Mesenchymal stem cell (in vitro differentiated cells and primary cell): ENCODE data around the gene ZC3H7B.

Source experiments
- DNase-seq: peaks from one replicate; pipeline ENCODE4 v3.0.0-alpha.2; 2013
- H2AFZ ChIP-seq: one replicate; pipeline ENCODE4 v1.6.1; 2013; ENCODE audit warnings: low read depth, mild to moderate bottlenecking, control low read depth, inconsistent platforms, low read length, moderate library complexity
- H2AK5ac ChIP-seq: 2 replicates; pipeline ENCODE4 v1.6.1; 2013; ENCODE audit warnings: low read length, moderate library complexity, mild to moderate bottlenecking, inconsistent platforms; ENCODE audit not compliant: severe bottlenecking
- H2BK120ac ChIP-seq: one replicate; pipeline ENCODE4 v1.6.1; 2013; ENCODE audit warnings: low read depth, mild to moderate bottlenecking, inconsistent platforms, low read length, moderate library complexity
- H2BK12ac ChIP-seq, 2 experiments: one replicate each; pipeline ENCODE4 v1.6.1; 2013; ENCODE audit warnings: inconsistent platforms in 2 of 2, low read length in 2 of 2, mild to moderate bottlenecking in 2 of 2, moderate library complexity in 2 of 2, control low read depth in 1 of 2
- H2BK15ac ChIP-seq: one replicate; pipeline ENCODE4 v1.6.1; 2013; ENCODE audit warnings: mild to moderate bottlenecking, low read depth, inconsistent platforms; ENCODE audit not compliant: poor library complexity, severe bottlenecking
- H2BK5ac ChIP-seq: 2 replicates; pipeline ENCODE4 v1.6.1; 2013; ENCODE audit warnings: low read depth, mild to moderate bottlenecking, low read length, control low read depth, inconsistent platforms; ENCODE audit not compliant: poor library complexity, severe bottlenecking
- H3K14ac ChIP-seq, 2 experiments: one replicate each; pipeline ENCODE4 v1.6.1; 2013; ENCODE audit warnings: inconsistent platforms in 2 of 2, low read length in 2 of 2, control low read depth in 1 of 2, mild to moderate bottlenecking in 1 of 2, moderate library complexity in 1 of 2
- H3K18ac ChIP-seq, 2 experiments: one replicate each; pipeline ENCODE4 v1.6.1; 2013; ENCODE audit warnings: inconsistent platforms in 2 of 2, low read length in 2 of 2, control low read depth in 1 of 2, low read depth in 1 of 2, mild to moderate bottlenecking in 1 of 2
- H3K23ac ChIP-seq, 2 experiments: one replicate each; pipeline ENCODE4 v1.6.1; 2013; ENCODE audit warnings: inconsistent platforms in 2 of 2, low read length in 2 of 2, mild to moderate bottlenecking in 2 of 2, moderate library complexity in 2 of 2, control low read depth in 1 of 2
- H3K27ac ChIP-seq: 2 replicates; pipeline ENCODE4 v1.5.1; 2013; ENCODE audit warnings: mild to moderate bottlenecking, moderate library complexity, low read length, control low read depth, inconsistent platforms; ENCODE audit not compliant: poor library complexity, severe bottlenecking
- H3K27me3 ChIP-seq, 2 experiments: 2 replicates each; pipeline versions ENCODE4 v1.6.1 to v1.7.0; 2013; ENCODE audit warnings: low read length in 2 of 2, mild to moderate bottlenecking in 2 of 2, moderate library complexity in 2 of 2, control low read depth in 1 of 2, inconsistent platforms in 1 of 2; ENCODE audit not compliant: control insufficient read depth in 1 of 2, insufficient read depth in 1 of 2
- H3K36me3 ChIP-seq, 2 experiments: 2 replicates each; pipeline versions ENCODE4 v1.6.1 to v1.7.0; 2013; ENCODE audit warnings: low read length in 2 of 2, control low read depth in 1 of 2, inconsistent platforms in 1 of 2, low read depth in 1 of 2, mild to moderate bottlenecking in 1 of 2; ENCODE audit not compliant: insufficient read depth in 2 of 2, control insufficient read depth in 1 of 2
- H3K4ac ChIP-seq, 2 experiments: one replicate each; pipeline ENCODE4 v1.6.1; 2013; ENCODE audit warnings: inconsistent platforms in 2 of 2, low read length in 2 of 2, mild to moderate bottlenecking in 2 of 2, moderate library complexity in 2 of 2, control low read depth in 1 of 2, low read depth in 1 of 2
- H3K4me1 ChIP-seq: 2 replicates; pipeline ENCODE4 v1.6.1; 2013; ENCODE audit warnings: low read depth, low read length, control low read depth; ENCODE audit not compliant: control insufficient read depth, insufficient read depth
- H3K4me2 ChIP-seq: 2 replicates; pipeline ENCODE4 v1.6.1; 2013; ENCODE audit warnings: low read length, mild to moderate bottlenecking, inconsistent platforms; ENCODE audit not compliant: poor library complexity, severe bottlenecking
- H3K4me3 ChIP-seq, 2 experiments: 2 replicates each; pipeline versions ENCODE4 v1.5.1 to v1.7.0; 2013; ENCODE audit warnings: low read length in 2 of 2, mild to moderate bottlenecking in 2 of 2, control low read depth in 1 of 2, low read depth in 1 of 2; ENCODE audit not compliant: insufficient read depth in 1 of 2
- H3K79me1 ChIP-seq: replicated peaks from 2 replicates; pipeline ENCODE4 v1.6.1; 2013; ENCODE audit warnings: mild to moderate bottlenecking, control low read depth, low read length, inconsistent platforms; ENCODE audit not compliant: poor library complexity, severe bottlenecking
- H3K9ac ChIP-seq: 2 replicates; pipeline ENCODE4 v1.7.0; 2013; ENCODE audit warnings: mild to moderate bottlenecking, low read length, moderate library complexity
- H3K9me3 ChIP-seq: 2 replicates; pipeline ENCODE4 v1.7.0; 2013; ENCODE audit warnings: mild to moderate bottlenecking, low read length; ENCODE audit not compliant: control insufficient read depth
- H4K8ac ChIP-seq: one replicate; pipeline ENCODE4 v1.6.1; 2013; ENCODE audit warnings: inconsistent platforms, mild to moderate bottlenecking, low read length, moderate library complexity
- H4K91ac ChIP-seq: one replicate; pipeline ENCODE4 v1.6.1; 2013; ENCODE audit warnings: mild to moderate bottlenecking, low read length, inconsistent platforms
- WGBS: methylation state at CpG from one replicate; pipeline ENCODE4 v1.1.7; 2013; ENCODE audit warnings: mixed read lengths; 5-methylcytosine and 5-hydroxymethylcytosine counted together

ZC3H7B gene

DNA sequence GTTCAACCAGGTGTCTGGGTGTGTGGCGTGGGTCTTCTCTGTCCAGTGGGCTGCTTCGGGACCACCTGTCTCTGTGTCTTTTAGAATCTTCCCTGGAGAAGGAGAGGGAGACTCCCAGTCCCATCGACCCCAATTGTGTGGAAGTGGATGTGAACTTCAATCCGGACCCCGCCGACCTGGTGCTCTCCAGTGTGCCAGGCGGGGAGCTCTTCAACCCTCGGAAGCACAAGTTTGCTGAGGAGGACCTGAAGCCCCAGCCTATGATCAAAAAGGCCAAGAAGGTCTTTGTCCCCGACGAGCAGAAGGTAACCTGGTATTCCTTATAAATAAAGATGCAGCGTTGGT lies 92.7 kb downstream of the ZC3H7B start:
- Histone ChIP-seq H3K18ac (no peak overlapping the region), H2AK5ac (no peak overlapping the region), H3K36me3 (peaks cover 55 to 72% of the 10 kb centered on the region in 2 experiments), H3K4me2 (no peak overlapping the region), H3K27me3 (no peaks in the 10 kb centered on the region), H2BK15ac (no peak overlapping the region), H3K23ac (no peak overlapping the region), H2BK120ac (no peak overlapping the region), H3K9ac (peak overlapping the region; percentile 42), H3K79me1 (peaks cover 2% of the 10 kb centered on the region), H4K8ac (no peak overlapping the region), H4K91ac (no peak overlapping the region), H3K9me3 (no peaks in the 10 kb centered on the region), H3K4ac (no peak overlapping the region), H2BK5ac (no peak overlapping the region), H3K4me3 (no peak overlapping the region), H3K14ac (no peak overlapping the region), H3K4me1 (peaks cover 2% of the 10 kb centered on the region), H2BK12ac (no peak overlapping the region), H3K27ac (no peak overlapping the region), H2AFZ (no peak overlapping the region)
- DNase-seq: no peak
- WGBS: 97% methylated on average over 11 of the region's 11 CpGs

DNA sequence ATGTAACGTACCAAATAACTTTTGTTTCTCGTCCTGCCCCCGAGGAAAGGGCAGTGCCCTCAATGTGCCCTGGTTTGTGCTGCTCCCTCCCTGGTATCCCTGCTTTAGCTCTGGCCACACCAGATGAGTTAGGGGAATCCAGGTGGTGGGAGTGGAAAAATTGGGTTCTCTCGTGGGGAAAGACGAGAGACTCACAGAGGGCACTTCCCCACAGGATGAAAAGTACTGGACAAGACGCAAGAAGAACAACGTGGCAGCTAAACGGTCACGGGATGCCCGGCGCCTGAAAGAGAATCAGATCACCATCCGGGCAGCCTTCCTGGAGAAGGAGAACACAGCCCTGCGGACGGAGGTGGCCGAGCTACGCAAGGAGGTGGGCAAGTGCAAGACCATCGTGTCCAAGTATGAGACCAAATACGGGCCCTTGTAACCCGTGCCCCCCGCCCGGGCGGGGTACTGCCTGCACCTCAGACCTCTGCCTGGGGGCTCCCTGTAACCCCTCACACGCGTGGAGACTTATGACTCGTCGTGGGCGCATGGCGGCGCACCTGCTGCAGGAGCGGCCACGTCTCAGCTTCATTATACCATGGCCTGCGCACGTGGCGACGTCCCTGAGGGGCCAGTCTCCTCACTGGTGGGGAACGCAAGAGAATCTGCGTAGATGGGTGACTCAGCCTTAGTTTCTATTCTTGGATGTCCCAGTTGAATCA lies 94.4 kb downstream of the ZC3H7B start:
- Histone ChIP-seq H2BK15ac (no peak overlapping the region), H4K8ac (no peak overlapping the region), H3K4me2 (no peak overlapping the region), H3K9me3 (no peaks in the 10 kb centered on the region), H2AFZ (no peak overlapping the region), H3K9ac (no peak overlapping the region), H3K4me3 (no peak overlapping the region), H3K14ac (no peak overlapping the region), H2BK12ac (no peak overlapping the region), H2AK5ac (no peak overlapping the region), H3K36me3 (peaks cover 47 to 62% of the 10 kb centered on the region in 2 experiments), H3K79me1 (peaks cover 2% of the 10 kb centered on the region), H3K4ac (no peak overlapping the region), H4K91ac (no peak overlapping the region), H2BK5ac (no peak overlapping the region), H3K18ac (no peak overlapping the region), H3K23ac (no peak overlapping the region), H3K27ac (no peak overlapping the region), H3K4me1 (peaks cover 2% of the 10 kb centered on the region), H3K27me3 (no peaks in the 10 kb centered on the region), H2BK120ac (no peak overlapping the region)
- 96% methylated on average over 37 of the region's 37 CpGs for WGBS
- no peak for DNase-seq

DNA sequence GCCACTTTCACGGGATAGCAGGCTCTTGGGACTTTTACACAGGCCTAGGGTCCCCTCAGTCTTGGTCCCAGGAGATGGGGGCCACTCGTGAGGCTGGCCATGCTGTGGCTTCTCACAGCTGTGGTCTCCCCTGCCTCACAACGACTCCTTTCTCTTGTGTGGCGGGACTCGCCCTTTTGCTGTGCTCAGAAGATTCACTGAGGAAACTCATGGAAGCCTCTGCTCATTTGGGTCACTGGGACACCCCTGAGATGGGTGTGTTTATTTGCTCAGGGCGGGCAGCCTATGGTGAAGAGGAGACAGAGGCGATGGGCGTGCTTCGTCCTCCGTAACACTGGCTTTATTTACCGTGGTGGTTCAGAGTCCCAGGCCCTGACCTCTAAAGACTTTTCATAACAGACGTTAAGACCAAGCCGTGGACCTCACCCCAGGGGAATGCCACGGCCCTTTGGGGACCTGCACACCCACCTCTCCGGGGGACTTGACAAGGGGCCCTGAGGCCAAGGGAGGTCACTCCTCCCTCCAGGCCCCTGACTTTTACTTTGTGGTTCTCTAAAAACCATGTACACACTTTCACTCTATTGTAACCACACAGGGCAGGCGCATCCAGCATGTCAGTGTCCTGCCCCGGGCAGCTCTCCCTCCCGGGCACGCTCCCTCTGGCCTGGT lies 96.0 kb downstream of the ZC3H7B start:
- Histone ChIP-seq H2BK120ac (no peak overlapping the region), H3K79me1 (no peaks in the 10 kb centered on the region), H3K23ac (no peak overlapping the region), H3K27me3 (no peaks in the 10 kb centered on the region), H3K36me3 (peaks cover 45 to 48% of the 10 kb centered on the region in 2 experiments), H3K4me3 (no peak overlapping the region), H3K4ac (no peak overlapping the region), H2BK12ac (no peak overlapping the region), H3K4me1 (peaks cover 2% of the 10 kb centered on the region), H2AK5ac (no peak overlapping the region), H4K8ac (no peak overlapping the region), H3K14ac (no peak overlapping the region), H2AFZ (no peak overlapping the region), H3K9me3 (no peaks in the 10 kb centered on the region), H2BK15ac (no peak overlapping the region), H2BK5ac (no peak overlapping the region), H4K91ac (no peak overlapping the region), H3K9ac (no peak overlapping the region), H3K4me2 (no peak overlapping the region), H3K18ac (no peak overlapping the region), H3K27ac (no peak overlapping the region)
- DNase-seq: no peak
- 89% methylated on average over 19 of the region's 19 CpGs for WGBS

- Histone ChIP-seq H3K4ac (no peak overlapping the region), H2BK120ac (no peak overlapping the region), H3K23ac (no peak overlapping the region), H2BK15ac (no peak overlapping the region), H3K9ac (no peak overlapping the region), H3K9me3 (no peaks in the 10 kb centered on the region), H3K4me2 (no peak overlapping the region), H4K8ac (no peak overlapping the region), H3K4me3 (no peak overlapping the region), H3K4me1 (peaks cover 3% of the 10 kb centered on the region), H3K79me1 (no peaks in the 10 kb centered on the region), H2AK5ac (no peak overlapping the region), H2AFZ (no peak overlapping the region), H4K91ac (no peak overlapping the region), H3K18ac (no peak overlapping the region), H2BK5ac (no peak overlapping the region), H2BK12ac (no peak overlapping the region), H3K27me3 (no peaks in the 10 kb centered on the region), H3K27ac (no peak overlapping the region), H3K14ac (no peak overlapping the region), H3K36me3 (peaks cover 42 to 48% of the 10 kb centered on the region in 2 experiments)
- WGBS: 92% methylated on average over 6 of the region's 8 CpGs
- DNase-seq: no peak
Observed at GRCh38 chr22:41398921-41399320, 97.6 kb downstream of the ZC3H7B start.
